SW 1271 (cell line): ENCODE data around the gene RNF13.
"Not testable (repeated sequence)": the region's sequence is repeated elsewhere in the genome, so short reads cannot be mapped to it uniquely, and the experiment has no call there.

Source experiments
- DNase-seq, 2 experiments: peaks; one replicate each; lab custom pipeline; 2025; lab: John Stamatoyannopoulos, UW

The RNF13 gene

GRCh38 chr3:149801195-149801594 is 11.8 kb upstream of the RNF13 start:
- DNase-seq, result no peak

- DNase-seq, result no peak
Measured at GRCh38 chr3:149801639-149802038, 11.4 kb upstream of the RNF13 start.

- DNase-seq, result no peak
Measured at GRCh38 chr3:149806171-149806778, 6.7 kb upstream of the RNF13 start.

- DNase-seq, result peak; percentile 41 to 62
Measured at GRCh38 chr3:149808209-149808829, 4.7 kb upstream of the RNF13 start.

GRCh38 chr3:149809699-149810098 is 3.3 kb upstream of the RNF13 start:
- no peak for DNase-seq

- no peak for DNase-seq
Measured at GRCh38 chr3:149810846-149811245, 2.2 kb upstream of the RNF13 start.

- DNase-seq, result no peak
Measured at GRCh38 chr3:149812165-149812605, 830 bp upstream of the RNF13 start.

GRCh38 chr3:149813367-149814281 is 609 bp downstream of the RNF13 start:
- peak in 1 of 2 experiments; percentile 55 for DNase-seq

GRCh38 chr3:149815321-149815720 is 2.3 kb downstream of the RNF13 start:
- no peak for DNase-seq

- DNase-seq, result no peak
Measured at GRCh38 chr3:149815728-149816127, 2.7 kb downstream of the RNF13 start.

- DNase-seq, result no peak
Measured at GRCh38 chr3:149816311-149816710, 3.3 kb downstream of the RNF13 start.

GRCh38 chr3:149816986-149817385 is 4.0 kb downstream of the RNF13 start:
- DNase-seq, result peak in 1 of 2 experiments; percentile 7

- DNase-seq, result no peak
Measured at GRCh38 chr3:149819432-149819831, 6.4 kb downstream of the RNF13 start.

- DNase-seq, result no peak
Measured at GRCh38 chr3:149820183-149820582, 7.2 kb downstream of the RNF13 start.

- DNase-seq, result no peak
Measured at GRCh38 chr3:149826636-149827035, 13.6 kb downstream of the RNF13 start.

GRCh38 chr3:149828390-149828789 is 15.4 kb downstream of the RNF13 start:
- no peak for DNase-seq

- DNase-seq, result not testable (repeated sequence)
Measured at GRCh38 chr3:149829631-149830030, 16.6 kb downstream of the RNF13 start.

- DNase-seq, result no peak
Measured at GRCh38 chr3:149830902-149831301, 17.9 kb downstream of the RNF13 start.

- no peak for DNase-seq
Measured at GRCh38 chr3:149831321-149831720, 18.3 kb downstream of the RNF13 start.

GRCh38 chr3:149832086-149832485 is 19.1 kb downstream of the RNF13 start:
- no peak for DNase-seq

- DNase-seq, result no peak
Measured at GRCh38 chr3:149833241-149833640, 20.2 kb downstream of the RNF13 start.

- DNase-seq, result not testable (repeated sequence)
Measured at GRCh38 chr3:149838491-149838890, 25.5 kb downstream of the RNF13 start.

GRCh38 chr3:149839469-149839868 is 26.5 kb downstream of the RNF13 start:
- not testable (repeated sequence) for DNase-seq
